Subcutaneous abdominal adipose tissue (tissue), 5 donors: ENCODE results near the gene GOLGA6L26.
"Not testable (repeated sequence)": the region's sequence is repeated elsewhere in the genome, so short reads cannot be mapped to it uniquely, and the experiment has no call there.

Experiments
- H3K27ac ChIP-seq: one replicate; pipeline ENCODE4 v1.7.0; 2013; ENCODE audit warnings: low read depth, mild to moderate bottlenecking, inconsistent platforms, low read length, moderate library complexity
- H3K27me3 ChIP-seq, 5 donors: one replicate each; pipeline ENCODE4 v1.7.0; 2013; ENCODE audit warnings: low read length in 5 of 5, inconsistent platforms in 1 of 5; ENCODE audit not compliant: control insufficient read depth in 5 of 5, insufficient read depth in 4 of 5
- H3K36me3 ChIP-seq, 5 donors: one replicate each; pipeline ENCODE4 v1.7.0; 2013; ENCODE audit warnings: low read length in 5 of 5; ENCODE audit not compliant: control insufficient read depth in 5 of 5, insufficient read depth in 5 of 5
- H3K4me1 ChIP-seq, 5 donors: one replicate each; pipeline ENCODE4 v1.7.0; 2013; ENCODE audit warnings: low read length in 5 of 5, mild to moderate bottlenecking in 3 of 5, moderate library complexity in 1 of 5; ENCODE audit not compliant: control insufficient read depth in 5 of 5, insufficient read depth in 5 of 5
- H3K4me3 ChIP-seq, 5 donors: one replicate each; pipeline ENCODE4 v1.7.0; 2013; ENCODE audit warnings: low read length in 5 of 5, low read depth in 1 of 5
- H3K9ac ChIP-seq, 5 donors: one replicate each; pipeline ENCODE4 v1.7.0; 2013; ENCODE audit warnings: low read length in 5 of 5, mild to moderate bottlenecking in 4 of 5, moderate library complexity in 3 of 5
- H3K9me3 ChIP-seq, 5 donors: one replicate each; pipeline ENCODE4 v1.7.0; 2013; ENCODE audit warnings: low read length in 5 of 5; ENCODE audit not compliant: control insufficient read depth in 5 of 5
- donor health status: healthy.
- donor health status: healthy.
- donor health status: healthy.
- donor health status: healthy.
- donor health status: healthy.

GOLGA6L26 gene

DNA sequence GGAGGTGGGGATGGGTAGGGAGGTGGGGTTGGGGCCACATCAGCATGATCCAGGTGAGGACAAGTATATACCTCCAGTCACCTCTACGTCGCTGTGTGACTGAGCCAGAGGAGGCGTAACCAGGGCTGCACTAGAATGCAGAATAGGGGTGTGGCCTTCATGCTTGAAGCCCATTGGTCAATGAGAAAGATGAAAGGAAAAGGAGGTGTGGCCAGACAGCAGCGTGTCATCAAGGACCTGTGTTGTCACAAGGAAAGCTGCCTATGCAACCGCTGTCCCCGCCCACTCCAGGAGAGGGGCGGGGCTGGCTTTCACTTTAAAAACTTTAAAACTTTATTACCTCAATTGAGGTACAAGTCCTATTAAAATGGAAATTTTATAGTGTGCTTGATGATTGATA lies at the start of gene GOLGA6L26:
Gene GOLGA6L26, minus strand, starts transcription at position 101 of the 400 bp plus-strand sequence. Its CDS starts 61 bp downstream, at position 40.
- not testable (repeated sequence) for H3K4me1 ChIP-seq, H3K27me3 ChIP-seq, H3K9me3 ChIP-seq, H3K27ac ChIP-seq, H3K4me3 ChIP-seq, H3K36me3 ChIP-seq, H3K9ac ChIP-seq

DNA sequence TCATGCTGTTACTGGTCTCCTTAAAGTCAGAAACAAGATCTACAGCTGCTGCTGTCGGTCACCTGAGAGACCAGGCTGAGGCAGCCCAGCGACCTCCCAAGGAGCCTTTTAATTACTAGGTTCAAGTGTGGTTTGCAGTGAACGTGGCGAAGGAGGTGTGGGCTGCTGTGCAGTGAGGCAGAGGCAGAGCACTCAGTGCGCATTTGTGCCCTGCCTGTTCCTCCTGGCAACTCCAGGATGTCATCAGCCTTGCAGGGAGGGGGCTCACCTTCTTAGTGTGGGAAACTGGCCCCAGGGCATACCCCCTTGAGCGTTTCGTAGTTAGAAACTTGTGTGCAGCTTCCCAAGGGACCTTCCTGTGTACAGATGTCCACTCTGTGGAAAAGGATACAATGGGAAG lies 47.2 kb upstream of the GOLGA6L26 start:
- H3K27ac ChIP-seq, H3K36me3 ChIP-seq, H3K27me3 ChIP-seq, H3K9me3 ChIP-seq, H3K4me1 ChIP-seq, H3K4me3 ChIP-seq, H3K9ac ChIP-seq: not testable (repeated sequence)

DNA sequence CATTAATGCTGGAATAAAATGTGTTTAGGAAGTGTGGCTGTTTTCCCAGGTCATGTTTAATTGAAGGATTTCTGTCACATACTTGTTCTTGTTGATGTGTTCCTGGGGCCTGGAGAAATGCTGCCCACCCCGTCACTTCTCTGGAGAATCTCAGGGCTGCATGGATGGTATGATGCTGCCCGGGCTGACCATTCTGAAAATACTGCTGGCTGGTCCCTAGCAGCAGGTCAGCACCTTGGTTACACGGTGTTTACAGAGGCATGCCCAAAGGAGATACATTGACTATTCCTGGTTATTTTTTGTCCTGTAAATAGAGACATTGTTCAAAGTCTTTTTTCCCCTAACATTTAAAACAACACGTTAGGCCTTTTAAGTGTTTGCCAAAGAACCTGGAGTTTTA lies 46.7 kb upstream of the GOLGA6L26 start:
- H3K27ac ChIP-seq, H3K4me3 ChIP-seq, H3K36me3 ChIP-seq, H3K9ac ChIP-seq, H3K4me1 ChIP-seq, H3K9me3 ChIP-seq, H3K27me3 ChIP-seq: not testable (repeated sequence)

- not testable (repeated sequence) for H3K9ac ChIP-seq, H3K4me1 ChIP-seq, H3K27ac ChIP-seq, H3K4me3 ChIP-seq, H3K27me3 ChIP-seq, H3K9me3 ChIP-seq, H3K36me3 ChIP-seq
Measured at GRCh38 chr15:23378946-23379345, 45.0 kb upstream of the GOLGA6L26 start.

DNA sequence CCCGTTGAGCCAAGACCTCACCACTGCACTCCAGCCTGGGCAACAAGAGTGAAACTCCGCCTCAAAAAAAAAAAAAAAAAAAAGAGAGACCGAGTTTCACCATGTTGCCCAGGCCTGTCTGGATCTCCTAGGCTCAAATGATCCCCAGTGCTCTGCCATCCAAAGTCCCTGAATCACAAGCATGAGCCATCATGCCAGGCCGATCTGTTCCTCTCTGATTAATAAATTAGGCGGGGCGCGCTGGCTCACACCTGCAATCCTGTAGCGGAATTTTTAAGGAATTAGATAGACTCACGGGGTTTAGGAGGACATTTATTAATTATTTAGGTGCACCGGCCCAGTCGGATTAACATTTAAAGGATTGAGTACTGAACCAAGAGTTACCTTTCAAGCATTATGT lies 40.2 kb upstream of the GOLGA6L26 start:
- not testable (repeated sequence) for H3K4me3 ChIP-seq, H3K4me1 ChIP-seq, H3K9ac ChIP-seq, H3K36me3 ChIP-seq, H3K27me3 ChIP-seq, H3K27ac ChIP-seq, H3K9me3 ChIP-seq

- not testable (repeated sequence) for H3K9me3 ChIP-seq, H3K36me3 ChIP-seq, H3K27ac ChIP-seq, H3K4me1 ChIP-seq, H3K9ac ChIP-seq, H3K4me3 ChIP-seq, H3K27me3 ChIP-seq
Measured at GRCh38 chr15:23372891-23373600, 39.0 kb upstream of the GOLGA6L26 start.

DNA sequence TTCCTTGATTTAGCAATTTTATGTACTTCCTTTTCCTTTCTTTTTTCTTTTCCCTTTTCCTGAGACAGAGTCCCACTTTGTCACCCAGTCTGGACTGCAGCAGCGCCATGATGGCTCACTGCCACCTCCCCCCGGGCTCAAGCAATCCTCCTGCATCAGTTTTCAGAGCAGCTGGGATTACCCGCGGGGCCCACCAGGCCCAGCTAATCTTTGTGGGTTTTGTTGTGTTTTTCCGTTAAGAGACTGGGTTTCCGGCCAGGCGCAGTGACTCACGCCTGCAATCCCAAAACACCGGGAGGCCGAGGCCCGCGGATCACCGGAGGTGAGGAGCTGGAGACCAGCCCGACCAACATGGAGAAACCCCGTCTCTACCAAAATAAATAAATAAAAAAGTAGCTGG lies 38.3 kb upstream of the GOLGA6L26 start:
- no peak overlapping the region for H3K27ac ChIP-seq
- H3K4me3 ChIP-seq: no peak overlapping the region
- H3K27me3 ChIP-seq: no peaks in the 10 kb centered on the region

DNA sequence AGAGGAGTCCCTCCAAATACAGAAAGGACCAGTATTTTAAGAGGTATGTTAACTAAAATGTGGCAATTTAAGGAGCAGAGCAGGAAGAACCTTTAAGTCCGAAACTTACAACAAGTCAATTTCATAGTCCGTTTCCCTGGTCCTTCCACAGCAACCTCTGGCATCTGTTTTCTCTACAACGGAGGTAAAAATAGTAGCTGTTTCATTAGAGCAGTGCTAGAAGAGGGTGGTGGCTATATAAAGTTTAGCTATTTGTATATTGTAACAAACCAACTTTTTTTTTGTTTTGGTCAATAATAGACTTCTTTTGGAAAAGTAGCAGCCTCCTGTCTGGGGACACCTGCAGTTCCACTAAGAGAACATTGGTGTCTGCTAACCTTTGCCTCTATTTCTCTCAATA lies 37.9 kb upstream of the GOLGA6L26 start:
- H3K9ac ChIP-seq, H3K4me1 ChIP-seq, H3K27me3 ChIP-seq, H3K27ac ChIP-seq, H3K9me3 ChIP-seq, H3K4me3 ChIP-seq, H3K36me3 ChIP-seq: not testable (repeated sequence)

More for the DNA sequence above, 38.3 kb upstream of the GOLGA6L26 start:
- no peaks in the 10 kb centered on the region for H3K36me3 ChIP-seq
- H3K4me1 ChIP-seq: no peaks in the 10 kb centered on the region
- no peak overlapping the region for H3K9ac ChIP-seq
- no peaks in the 10 kb centered on the region for H3K9me3 ChIP-seq

GRCh38 chr15:23371134-23371533 lies 37.1 kb upstream of the GOLGA6L26 start:
- not testable (repeated sequence) for H3K9ac ChIP-seq, H3K4me3 ChIP-seq, H3K27me3 ChIP-seq, H3K27ac ChIP-seq, H3K9me3 ChIP-seq, H3K4me1 ChIP-seq, H3K36me3 ChIP-seq

GRCh38 chr15:23370578-23370977 lies 36.6 kb upstream of the GOLGA6L26 start:
- Histone ChIP-seq H3K27me3 (no peaks in the 10 kb centered on the region), H3K4me3 (no peak overlapping the region), H3K27ac (no peak overlapping the region), H3K4me1 (no peaks in the 10 kb centered on the region), H3K9me3 (no peaks in the 10 kb centered on the region), H3K9ac (no peak overlapping the region), H3K36me3 (no peaks in the 10 kb centered on the region)

DNA sequence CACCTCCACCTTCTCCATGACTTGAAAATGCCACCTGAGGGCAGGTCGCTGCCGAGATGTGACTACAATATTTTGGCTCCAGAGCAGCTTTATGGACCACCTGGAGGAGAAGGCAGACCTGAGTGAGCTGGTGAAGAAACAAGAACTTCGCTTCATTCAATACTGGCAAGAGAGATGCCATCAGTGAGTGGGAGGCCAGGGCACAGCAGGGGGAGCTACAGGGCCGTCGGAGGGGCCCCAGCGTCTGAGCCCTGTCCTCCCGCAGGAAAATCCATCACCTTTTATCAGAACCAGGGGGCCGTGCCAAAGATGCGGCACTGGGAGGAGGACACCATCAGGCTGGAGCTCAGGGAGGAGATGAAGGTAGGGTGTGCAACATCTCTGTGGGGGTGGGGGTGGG lies 30.3 kb upstream of the GOLGA6L26 start:
- not testable (repeated sequence) for H3K36me3 ChIP-seq, H3K27me3 ChIP-seq, H3K27ac ChIP-seq, H3K4me1 ChIP-seq, H3K9me3 ChIP-seq, H3K4me3 ChIP-seq, H3K9ac ChIP-seq
